OCI-LY1 (cell line): Measurements from ENCODE around the gene SMCO2.

Source experiments
- H2AFZ ChIP-seq: fragments of 200-600 bp; sonication (generic), shearing (Covaris generic); 2 replicates; pipeline ENCODE4 v1.6.0; 2014; ENCODE audit warnings: antibody characterized with exemption, mild to moderate bottlenecking, low read length
- H3F3A ChIP-seq: fragments of 200-600 bp; sonication (generic), shearing (Covaris generic); 2 replicates; pipeline ENCODE4 v1.6.0; 2014; ENCODE audit warnings: mild to moderate bottlenecking, antibody characterized with exemption, low read length, moderate library complexity; ENCODE audit not compliant: insufficient read depth
- H3K27ac ChIP-seq: fragments of 200-600 bp; sonication (generic); 2 replicates; pipeline ENCODE4 v1.5.1; 2014; ENCODE audit warnings: low read length, mixed run types, mild to moderate bottlenecking, low read depth; ENCODE audit not compliant: poor library complexity, severe bottlenecking
- H3K27me3 ChIP-seq: fragments of 200-600 bp; sonication (generic); 2 replicates; pipeline ENCODE4 v1.6.0; 2014; ENCODE audit warnings: antibody characterized with exemption, mild to moderate bottlenecking, low read length, moderate library complexity; ENCODE audit not compliant: insufficient read depth
- H3K36me3 ChIP-seq: fragments of 200-600 bp; sonication (generic); 2 replicates; pipeline ENCODE4 v1.6.1; 2014; ENCODE audit warnings: mild to moderate bottlenecking, antibody characterized with exemption, low read length, moderate library complexity, mixed read lengths; ENCODE audit not compliant: insufficient read depth
- H3K4me1 ChIP-seq: fragments of 200-600 bp; sonication (generic); 2 replicates; pipeline ENCODE4 v1.5.1; 2014; ENCODE audit warnings: mild to moderate bottlenecking, low read length, moderate library complexity; ENCODE audit not compliant: insufficient read depth, severe bottlenecking
- H3K4me2 ChIP-seq: fragments of 200-600 bp; sonication (generic), shearing (Covaris generic); 2 replicates; pipeline ENCODE4 v1.6.1; 2014; ENCODE audit warnings: low read length
- H3K4me3 ChIP-seq: fragments of 200-600 bp; sonication (generic); 2 replicates; pipeline ENCODE4 v1.5.1; 2014; ENCODE audit warnings: low read length, low read depth, mild to moderate bottlenecking, mixed read lengths; ENCODE audit not compliant: poor library complexity, severe bottlenecking
- H3K79me2 ChIP-seq: fragments of 200-600 bp; shearing (Covaris generic); 2 replicates; pipeline ENCODE4 v1.6.1; 2016; ENCODE audit warnings: mixed run types, low read length, mixed read lengths; ENCODE audit not compliant: insufficient read depth
- H3K9ac ChIP-seq: fragments of 200-600 bp; sonication (generic), shearing (Covaris generic); 2 replicates; pipeline ENCODE4 v1.6.1; 2014; ENCODE audit warnings: mild to moderate bottlenecking, low read length, mixed read lengths
- H3K9me2 ChIP-seq: fragments of 200-600 bp; sonication (generic), shearing (Covaris generic); 2 replicates; pipeline ENCODE4 v1.6.1; 2014; ENCODE audit warnings: low read depth, mild to moderate bottlenecking, low read length, mixed read lengths
- H3K9me3 ChIP-seq: fragments of 200-600 bp; shearing (Covaris generic); 2 replicates; pipeline ENCODE4 v1.6.1; 2014; ENCODE audit warnings: low read length, mixed read lengths
- H4K20me1 ChIP-seq: fragments of 200-600 bp; sonication (generic), shearing (Covaris generic); 2 replicates; pipeline ENCODE4 v1.6.0; 2016; ENCODE audit warnings: mild to moderate bottlenecking, low read length; ENCODE audit not compliant: insufficient read depth
- EZH2 ChIP-seq: fragments of 200-600 bp; sonication (generic), shearing (Covaris generic); IDR thresholded peaks from 2 replicates; pipeline ENCODE4 v1.8.0; 2017; ENCODE audit warnings: borderline replicate concordance, mixed run types, mild to moderate bottlenecking, antibody characterized with exemption, low read length, moderate library complexity, mixed read lengths
- TF ChIP-seq, protein P1 (sequence below): fragments of 200-600 bp; sonication (generic), shearing (Covaris generic); IDR thresholded peaks from 2 replicates; pipeline ENCODE4 v1.5.1; 2017; ENCODE audit warnings: mild to moderate bottlenecking, antibody characterized with exemption, low read length, moderate library complexity, mixed read lengths

Gene SMCO2

DNA sequence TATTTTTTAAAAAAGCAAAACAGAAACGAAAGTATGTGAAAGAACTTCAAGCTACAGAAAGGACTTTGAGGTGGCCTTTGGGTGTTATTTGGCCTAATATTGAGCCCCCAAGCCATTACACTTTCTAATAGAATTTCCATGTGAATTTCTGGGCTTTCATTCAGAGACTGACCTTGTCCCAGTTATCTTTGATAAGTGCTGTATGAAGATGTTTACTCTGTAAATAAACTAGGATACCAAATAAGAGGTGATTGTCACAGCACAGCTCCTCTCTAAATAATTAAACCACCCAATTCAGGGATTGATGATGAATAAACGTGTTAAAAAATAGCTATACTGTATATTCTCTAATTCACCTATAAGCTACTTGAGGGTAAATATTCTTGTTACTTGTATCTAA lies 44.7 kb downstream of the SMCO2 start:
- Histone ChIP-seq H3K9ac (no peak overlapping the region), H4K20me1 (no peaks in the 10 kb centered on the region), H3K9me3 (no peaks in the 10 kb centered on the region), H2AFZ (no peak overlapping the region), H3K4me2 (no peak overlapping the region), H3K27ac (no peak overlapping the region), H3K79me2 (no peaks in the 10 kb centered on the region), H3K9me2 (no peaks in the 10 kb centered on the region), H3K4me3 (no peak overlapping the region), H3K4me1 (no peaks in the 10 kb centered on the region), H3F3A (no peaks in the 10 kb centered on the region), H3K36me3 (no peaks in the 10 kb centered on the region), H3K27me3 (no peaks in the 10 kb centered on the region)
- TF ChIP-seq, protein P1, sequence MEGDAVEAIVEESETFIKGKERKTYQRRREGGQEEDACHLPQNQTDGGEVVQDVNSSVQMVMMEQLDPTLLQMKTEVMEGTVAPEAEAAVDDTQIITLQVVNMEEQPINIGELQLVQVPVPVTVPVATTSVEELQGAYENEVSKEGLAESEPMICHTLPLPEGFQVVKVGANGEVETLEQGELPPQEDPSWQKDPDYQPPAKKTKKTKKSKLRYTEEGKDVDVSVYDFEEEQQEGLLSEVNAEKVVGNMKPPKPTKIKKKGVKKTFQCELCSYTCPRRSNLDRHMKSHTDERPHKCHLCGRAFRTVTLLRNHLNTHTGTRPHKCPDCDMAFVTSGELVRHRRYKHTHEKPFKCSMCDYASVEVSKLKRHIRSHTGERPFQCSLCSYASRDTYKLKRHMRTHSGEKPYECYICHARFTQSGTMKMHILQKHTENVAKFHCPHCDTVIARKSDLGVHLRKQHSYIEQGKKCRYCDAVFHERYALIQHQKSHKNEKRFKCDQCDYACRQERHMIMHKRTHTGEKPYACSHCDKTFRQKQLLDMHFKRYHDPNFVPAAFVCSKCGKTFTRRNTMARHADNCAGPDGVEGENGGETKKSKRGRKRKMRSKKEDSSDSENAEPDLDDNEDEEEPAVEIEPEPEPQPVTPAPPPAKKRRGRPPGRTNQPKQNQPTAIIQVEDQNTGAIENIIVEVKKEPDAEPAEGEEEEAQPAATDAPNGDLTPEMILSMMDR, result no peak

DNA sequence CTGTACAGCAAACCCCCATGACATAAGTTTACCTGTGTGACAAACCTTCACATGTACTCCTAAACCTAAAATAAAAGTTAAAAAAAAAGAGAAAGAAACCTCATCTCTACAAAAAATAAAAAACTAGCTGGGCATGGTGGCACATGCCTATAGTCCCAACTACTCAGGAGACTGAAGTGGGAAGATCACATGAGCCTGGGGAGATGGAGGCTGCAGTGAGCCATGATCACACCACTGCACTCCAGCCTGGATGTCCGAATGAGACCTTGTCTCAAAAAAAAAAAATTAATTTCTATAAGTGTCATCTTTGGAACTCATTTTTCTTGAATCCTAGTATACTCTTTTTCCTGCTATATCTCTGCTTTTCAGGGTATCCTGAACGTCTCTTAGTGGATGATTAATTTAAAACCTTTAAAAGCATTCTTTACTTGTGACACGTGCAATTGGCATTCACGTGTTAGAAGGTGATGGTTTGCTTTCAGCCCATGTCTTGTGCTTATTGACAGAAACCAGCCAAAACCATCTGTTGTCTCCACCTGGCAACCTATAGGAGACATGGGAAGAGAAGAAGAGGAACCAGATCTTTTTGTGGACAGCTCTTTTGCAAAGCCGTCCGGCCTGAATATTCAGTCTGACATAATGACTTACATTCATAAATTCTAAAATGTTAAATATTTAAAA lies 46.9 kb downstream of the SMCO2 start:
- no peak overlapping the region for H3K27ac ChIP-seq
- no peaks in the 10 kb centered on the region for H4K20me1 ChIP-seq
- H3F3A ChIP-seq, result no peaks in the 10 kb centered on the region
- H2AFZ ChIP-seq, result no peak overlapping the region
- H3K4me2 ChIP-seq, result no peak overlapping the region
- no peaks in the 10 kb centered on the region for H3K36me3 ChIP-seq
- no peak overlapping the region for H3K4me3 ChIP-seq
- H3K27me3 ChIP-seq, result no peaks in the 10 kb centered on the region
- no peaks in the 10 kb centered on the region for H3K9me3 ChIP-seq
- no peak for TF ChIP-seq EZH2
- no peaks in the 10 kb centered on the region for H3K9me2 ChIP-seq
- H3K4me1 ChIP-seq, result no peaks in the 10 kb centered on the region
- H3K9ac ChIP-seq, result no peak overlapping the region
- no peaks in the 10 kb centered on the region for H3K79me2 ChIP-seq

DNA sequence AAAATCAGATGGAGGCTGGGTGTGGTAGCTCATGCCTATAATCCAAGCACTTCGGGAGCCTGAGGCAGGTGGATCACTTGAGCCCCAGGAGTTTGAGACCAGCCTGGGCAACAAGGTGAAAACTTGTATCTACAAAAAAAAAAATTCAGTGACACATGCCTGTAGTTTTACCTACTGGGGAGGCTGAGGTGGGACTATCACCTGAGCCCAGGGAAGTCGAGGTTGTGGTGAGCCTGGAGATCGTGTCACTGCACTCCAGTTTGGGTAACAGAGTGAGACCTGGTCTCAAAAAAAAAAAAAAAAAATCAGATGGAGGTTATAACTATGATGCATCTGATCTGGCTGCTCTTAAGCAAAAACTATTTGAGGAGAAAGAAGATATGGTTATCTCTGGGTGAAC lies 50.9 kb downstream of the SMCO2 start:
- H3K9me3 ChIP-seq, result no peaks in the 10 kb centered on the region
- H3K9ac ChIP-seq, result no peak overlapping the region
- H3K4me3 ChIP-seq, result no peak overlapping the region
- no peaks in the 10 kb centered on the region for H3K4me1 ChIP-seq
- H3K9me2 ChIP-seq, result no peaks in the 10 kb centered on the region
- TF ChIP-seq, protein P1, result no peak
- no peak for TF ChIP-seq EZH2
- H3K79me2 ChIP-seq, result no peaks in the 10 kb centered on the region
- no peaks in the 10 kb centered on the region for H3F3A ChIP-seq
- H3K27ac ChIP-seq, result no peak overlapping the region
- no peaks in the 10 kb centered on the region for H4K20me1 ChIP-seq
- no peaks in the 10 kb centered on the region for H3K27me3 ChIP-seq
- H2AFZ ChIP-seq, result no peak overlapping the region
- no peak overlapping the region for H3K4me2 ChIP-seq
- H3K36me3 ChIP-seq, result no peaks in the 10 kb centered on the region

DNA sequence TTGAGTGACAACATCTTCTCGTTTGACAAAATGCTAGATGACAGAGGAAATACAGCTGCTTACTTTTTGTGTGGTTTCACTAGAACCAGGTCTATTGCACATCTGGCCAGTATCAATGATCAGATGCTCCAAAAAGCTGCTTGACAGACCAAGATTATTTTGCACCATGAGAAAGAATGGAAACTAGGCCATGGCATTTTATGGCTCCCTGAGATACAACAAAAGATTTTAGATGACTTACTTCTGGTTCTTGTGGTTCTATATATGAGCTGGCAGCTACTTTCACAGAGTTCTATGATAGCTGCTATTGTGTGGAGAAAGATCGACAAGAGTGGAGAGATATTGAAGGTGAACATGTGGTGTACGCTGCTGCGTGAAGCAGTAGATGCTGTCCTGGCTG lies 51.6 kb downstream of the SMCO2 start:
- Histone ChIP-seq H3K9me2 (no peaks in the 10 kb centered on the region), H3K9me3 (no peaks in the 10 kb centered on the region), H3K4me2 (no peak overlapping the region), H3K4me3 (no peak overlapping the region), H4K20me1 (no peaks in the 10 kb centered on the region), H3K4me1 (no peaks in the 10 kb centered on the region), H3K36me3 (no peaks in the 10 kb centered on the region), H3K27ac (no peak overlapping the region), H2AFZ (no peak overlapping the region), H3F3A (no peaks in the 10 kb centered on the region), H3K27me3 (no peaks in the 10 kb centered on the region), H3K9ac (no peak overlapping the region), H3K79me2 (no peaks in the 10 kb centered on the region)
- TF ChIP-seq, protein P1, result no peak
- TF ChIP-seq EZH2, result no peak
